ENCODE measurements around the gene NADSYN1.
A peak's percentile ranks its signal among the peaks of the same experiment; 100 is the strongest.
"Not testable (repeated sequence)": the region's sequence is repeated elsewhere in the genome, so short reads cannot be mapped to it uniquely, and the experiment has no call there.

NADSYN1 gene

DNA sequence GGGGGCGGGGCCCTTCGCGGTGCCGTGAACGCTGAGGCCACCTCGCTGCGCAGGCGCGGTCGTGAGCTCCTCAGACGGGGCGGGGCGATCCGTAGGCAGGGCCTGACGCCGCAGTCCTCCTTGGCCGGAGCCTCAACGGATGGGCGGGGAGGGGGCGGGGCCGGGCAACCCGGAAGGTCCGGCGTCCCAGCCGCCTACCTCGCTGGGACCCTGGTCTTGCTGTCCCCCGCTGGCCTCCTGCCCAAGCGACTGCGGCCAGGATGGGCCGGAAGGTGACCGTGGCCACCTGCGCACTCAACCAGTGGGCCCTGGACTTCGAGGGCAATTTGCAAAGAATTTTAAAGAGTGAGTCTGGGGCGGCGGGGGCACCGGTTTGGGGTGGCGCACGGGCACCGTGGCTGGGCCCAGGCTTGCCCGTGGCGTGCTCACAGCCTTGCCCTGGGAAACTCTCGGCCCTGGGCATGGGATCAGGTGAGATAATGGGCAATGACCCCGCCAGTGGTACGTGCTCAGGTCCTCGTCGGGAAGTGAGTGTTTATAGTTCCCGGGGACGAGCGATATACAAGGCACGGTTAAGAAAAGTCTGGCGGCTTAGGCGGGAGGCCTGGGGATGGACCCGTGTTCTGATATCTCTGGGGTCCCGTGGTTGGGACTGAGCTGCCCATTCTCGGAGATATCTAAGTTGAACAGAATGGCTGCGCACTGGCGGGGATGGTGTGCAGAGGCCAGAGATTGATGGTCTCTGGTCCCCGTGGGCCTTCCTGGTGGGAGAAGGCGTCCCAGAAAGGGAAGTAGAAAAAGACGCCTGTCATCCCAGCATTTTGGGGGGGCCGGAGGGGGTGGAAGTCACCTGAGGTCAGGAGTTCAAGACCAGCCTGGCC, at the start of gene NADSYN1:
Gene NADSYN1, plus strand, starts transcription at position 167 of the 881 bp plus-strand sequence. Its CDS starts 94 bp downstream, at position 261.
- DNase-seq: peak; percentile 95 to 96

DNA sequence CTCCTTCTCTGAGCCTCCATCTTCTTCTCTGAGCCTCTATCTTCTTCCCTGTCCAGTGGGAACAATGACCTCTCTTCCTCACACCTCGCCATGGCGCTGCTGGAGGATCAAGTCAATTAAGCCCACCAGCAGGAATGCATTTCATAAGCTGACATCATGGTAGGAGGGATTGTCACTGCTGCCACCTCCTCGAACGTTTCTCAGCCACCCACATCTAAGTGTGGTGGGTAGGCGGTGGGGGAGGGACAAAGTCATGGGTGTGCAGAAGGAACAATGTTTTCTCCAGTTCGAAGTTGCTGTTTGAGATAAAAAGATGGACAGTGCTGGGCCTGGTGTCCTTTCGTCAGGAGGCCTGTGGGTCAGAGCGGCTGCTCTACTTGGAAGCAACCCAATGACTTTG, 48.8 kb upstream of the NADSYN1 start:
- no peak for DNase-seq

DNA sequence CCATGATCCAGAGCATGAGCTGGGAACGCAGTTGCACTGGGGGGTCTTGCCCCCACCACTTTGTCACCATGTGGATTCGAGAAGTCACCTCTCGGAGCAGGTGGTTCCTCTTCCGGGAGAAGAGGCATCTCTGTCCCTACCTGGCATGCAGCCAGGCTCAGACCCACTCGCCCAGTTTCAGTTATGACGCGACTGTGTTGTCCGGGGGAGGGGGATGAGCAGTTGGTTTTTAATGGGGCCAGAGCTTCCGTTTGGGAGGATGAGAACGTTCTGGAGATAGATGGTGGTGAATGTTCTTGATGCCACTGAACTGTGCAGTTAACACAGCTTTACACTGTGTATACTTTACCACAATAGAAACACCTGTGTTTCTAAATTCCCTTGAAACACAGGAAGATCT, 46.3 kb upstream of the NADSYN1 start:
- no peak for DNase-seq

DNA sequence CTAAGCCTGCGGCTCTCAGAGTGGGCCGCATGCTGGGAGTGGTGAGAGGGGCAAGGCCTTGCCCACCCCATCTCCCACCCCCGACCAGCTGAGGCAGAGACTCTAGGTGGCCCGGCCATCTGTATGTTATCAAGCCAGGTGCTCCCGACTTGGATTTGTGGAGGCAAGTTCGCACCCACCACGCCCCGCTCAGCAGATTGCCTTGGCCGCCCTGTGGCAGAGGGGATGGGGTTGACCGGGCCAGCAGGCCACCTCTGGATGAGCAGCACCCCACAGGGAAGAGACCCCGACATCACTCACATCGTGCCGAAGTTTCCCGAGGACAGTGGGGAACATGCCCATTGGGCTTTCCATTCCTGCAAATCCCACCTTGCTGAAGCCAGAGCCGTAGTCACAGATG, 45.6 kb upstream of the NADSYN1 start:
- DNase-seq: no peak

DNA sequence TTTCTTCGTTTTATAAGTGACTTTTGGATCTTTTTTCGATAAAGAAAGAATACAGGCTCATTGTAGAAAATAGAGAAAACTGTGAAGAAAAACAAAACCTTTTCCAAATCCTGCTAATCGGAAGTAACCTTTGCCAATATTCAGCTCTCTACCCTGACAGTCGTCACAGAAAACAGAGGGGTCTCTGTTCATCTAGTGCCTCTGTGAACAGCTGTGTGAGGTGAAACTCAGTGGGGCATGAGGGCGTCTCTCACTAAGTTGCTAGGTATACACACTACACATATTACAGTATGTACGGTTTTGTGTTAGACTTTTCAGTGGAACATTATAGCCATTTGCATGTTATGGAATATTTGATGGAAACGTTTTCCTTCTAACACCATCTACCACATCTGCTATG, 44.2 kb upstream of the NADSYN1 start:
- DNase-seq: no peak

DNA sequence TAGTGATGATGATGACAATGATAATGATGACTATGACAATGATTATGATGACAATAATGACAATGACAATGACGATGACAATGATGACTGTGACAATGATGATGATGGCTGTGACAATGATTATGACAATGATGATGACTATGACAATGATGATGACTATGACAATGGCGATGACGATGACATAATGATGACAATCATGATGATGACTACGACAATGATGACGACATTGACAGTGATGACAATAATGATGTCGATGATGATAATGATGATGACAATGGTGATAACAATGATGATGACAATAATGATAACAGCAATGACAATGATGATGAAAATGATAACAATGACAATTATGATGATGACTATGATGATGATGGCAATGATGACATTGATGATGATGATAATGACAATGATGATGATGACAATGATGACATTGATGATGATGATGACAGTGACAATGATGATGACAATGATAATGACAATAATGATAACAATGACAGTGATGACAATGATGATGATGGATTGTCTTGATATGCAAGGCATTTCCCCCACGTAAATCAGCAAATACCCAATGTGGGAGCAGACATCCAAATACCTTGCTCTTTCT, 42.5 kb upstream of the NADSYN1 start:
- DNase-seq: no peak

DNA sequence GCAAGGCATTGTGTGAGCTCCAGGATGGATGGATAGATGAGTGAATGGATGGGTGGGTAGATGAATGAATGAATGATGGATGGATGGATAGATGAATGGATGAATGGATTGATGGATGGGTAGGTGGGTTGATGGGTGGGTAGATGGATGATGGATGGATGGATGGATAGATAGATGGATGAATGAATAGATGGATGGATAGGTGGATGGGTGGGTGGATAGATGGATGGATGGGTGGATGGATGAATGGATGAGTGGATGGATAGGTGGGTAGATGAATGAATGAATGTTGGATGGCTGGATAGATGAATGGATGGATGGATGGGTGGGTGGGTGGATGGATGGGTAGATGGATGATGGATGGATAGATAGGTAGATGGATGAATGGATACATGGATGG, 38.4 kb upstream of the NADSYN1 start:
- no peak for DNase-seq

DNA sequence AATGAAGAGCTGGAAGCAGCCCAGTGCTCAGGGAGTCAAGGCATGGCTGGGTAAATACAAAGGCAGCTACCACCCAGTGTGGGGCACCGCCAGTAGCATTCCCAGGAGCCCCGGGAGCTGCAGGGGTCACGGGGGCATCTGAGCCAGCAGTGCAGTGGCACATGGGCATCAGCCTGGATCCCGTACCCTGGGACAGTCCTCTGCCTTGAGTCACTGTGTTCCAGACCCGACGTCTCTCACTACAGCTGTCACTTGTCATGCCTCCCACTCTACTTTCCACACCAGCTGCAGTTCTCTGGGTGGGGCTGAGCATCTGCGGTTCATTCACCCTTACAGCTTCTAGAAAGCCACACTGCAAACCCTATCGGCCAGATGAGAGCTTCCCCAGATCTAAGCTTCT, 34.4 kb upstream of the NADSYN1 start:
- DNase-seq: no peak

DNA sequence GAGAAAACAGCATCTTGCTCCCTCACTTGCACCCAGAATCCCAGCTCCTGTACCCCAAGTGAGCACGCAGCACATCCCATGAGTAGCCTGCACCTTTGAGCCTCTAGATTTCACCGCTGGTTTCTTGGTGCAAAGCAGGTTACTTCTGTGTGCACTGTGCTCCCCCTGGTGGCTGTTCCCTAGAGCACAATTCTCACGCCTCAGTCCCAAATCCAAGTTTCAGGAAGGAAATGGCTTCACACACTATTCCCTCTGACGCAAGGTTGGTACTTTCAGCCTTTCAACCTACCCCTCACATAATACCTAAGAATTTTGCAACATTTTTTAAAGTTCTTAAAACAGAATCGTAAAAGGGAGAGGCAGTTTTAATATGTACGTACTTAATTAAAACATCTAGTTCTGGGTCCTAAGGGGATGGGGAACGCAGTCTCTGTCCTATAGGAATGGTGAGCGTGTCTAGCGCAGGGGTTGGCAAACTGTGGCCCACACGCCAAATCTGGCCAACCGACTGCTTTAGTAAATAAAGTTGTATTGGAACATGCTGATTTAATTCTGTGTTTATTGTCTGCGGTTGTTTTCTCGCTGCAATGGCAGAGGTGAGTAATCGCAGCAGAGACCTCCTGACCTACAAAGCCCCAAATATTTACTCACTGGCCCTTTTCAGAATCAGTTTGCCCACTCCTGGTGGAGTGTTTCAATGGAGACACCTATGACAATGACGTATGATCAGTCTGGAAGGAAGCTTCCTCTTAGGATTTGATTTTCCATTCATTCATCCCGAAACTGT, 32.4 kb upstream of the NADSYN1 start:
- DNase-seq: peak in 1 of 2 experiments; percentile 30

DNA sequence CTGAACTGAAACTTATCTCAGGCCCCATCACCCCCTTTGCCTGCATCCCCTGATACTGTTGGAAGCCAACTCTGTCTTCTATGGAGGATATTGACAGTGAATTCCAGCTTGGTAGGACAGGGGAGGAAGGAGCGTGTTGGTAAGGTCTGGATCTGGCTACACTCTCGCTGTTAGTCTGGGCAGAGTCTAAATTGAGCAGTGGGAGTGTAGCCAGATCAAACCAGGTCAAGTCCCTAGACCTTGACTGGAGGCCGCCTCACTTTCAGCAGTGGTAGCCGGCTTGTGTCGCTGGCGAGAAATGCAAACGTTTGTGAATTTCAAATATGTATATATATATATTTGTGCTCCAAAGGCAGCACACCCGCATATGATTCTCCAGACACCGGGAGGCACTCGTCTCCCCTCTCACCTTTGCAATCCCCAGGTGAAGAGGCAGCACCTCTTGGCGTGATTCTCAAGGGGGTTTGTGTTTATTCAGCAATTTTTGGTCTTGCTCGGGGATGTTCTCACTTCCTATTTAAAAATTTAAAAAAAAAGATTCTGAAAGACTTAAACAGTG, 31.5 kb upstream of the NADSYN1 start:
- no peak for DNase-seq

DNA sequence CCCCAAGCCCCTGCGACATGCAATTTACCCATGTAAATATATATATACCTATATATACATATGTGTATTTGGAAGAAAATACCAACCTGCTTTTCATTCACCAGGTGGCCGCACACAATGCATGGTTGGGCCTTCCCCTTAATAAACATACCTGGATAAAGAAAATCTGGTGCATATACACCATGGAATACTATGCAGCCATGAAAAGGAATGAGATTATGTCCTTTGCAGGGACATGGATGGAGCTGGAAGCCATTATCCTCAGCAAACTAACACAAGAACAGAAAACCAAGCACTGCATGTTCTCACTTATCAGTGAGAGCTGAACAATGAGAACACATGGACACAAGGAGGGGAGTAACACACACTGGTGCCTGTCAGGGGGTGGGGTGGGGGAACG, 30.7 kb upstream of the NADSYN1 start:
- DNase-seq: not testable (repeated sequence)

DNA sequence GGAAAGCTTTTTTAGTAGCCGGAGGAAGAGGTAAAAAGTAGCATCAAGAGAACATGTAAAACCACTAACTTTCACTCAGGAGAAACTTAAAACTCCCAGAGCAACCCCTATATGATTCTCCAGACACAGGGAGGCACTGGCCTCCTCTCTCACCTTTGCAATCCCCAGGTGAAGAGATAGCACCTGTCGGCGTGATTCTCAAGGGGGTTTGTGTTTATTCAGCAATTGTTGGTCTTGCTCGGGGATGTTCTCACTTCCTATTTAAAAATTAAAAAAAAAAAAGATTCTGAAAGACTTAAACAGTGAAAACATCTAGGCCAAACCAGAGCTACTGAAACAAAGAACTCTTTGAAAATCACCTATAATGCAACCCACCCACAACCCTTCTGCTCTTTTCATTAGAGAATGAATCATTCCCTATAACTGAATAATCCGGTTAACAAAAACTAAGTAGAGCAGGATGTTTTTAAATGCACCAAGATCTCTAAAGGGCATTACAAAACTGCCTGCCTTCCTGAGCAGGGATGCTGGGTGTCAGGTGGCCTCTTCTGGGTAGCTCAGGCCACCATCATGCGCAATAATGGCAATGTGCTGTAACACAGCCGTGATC, 29.7 kb upstream of the NADSYN1 start:
- DNase-seq: no peak

DNA sequence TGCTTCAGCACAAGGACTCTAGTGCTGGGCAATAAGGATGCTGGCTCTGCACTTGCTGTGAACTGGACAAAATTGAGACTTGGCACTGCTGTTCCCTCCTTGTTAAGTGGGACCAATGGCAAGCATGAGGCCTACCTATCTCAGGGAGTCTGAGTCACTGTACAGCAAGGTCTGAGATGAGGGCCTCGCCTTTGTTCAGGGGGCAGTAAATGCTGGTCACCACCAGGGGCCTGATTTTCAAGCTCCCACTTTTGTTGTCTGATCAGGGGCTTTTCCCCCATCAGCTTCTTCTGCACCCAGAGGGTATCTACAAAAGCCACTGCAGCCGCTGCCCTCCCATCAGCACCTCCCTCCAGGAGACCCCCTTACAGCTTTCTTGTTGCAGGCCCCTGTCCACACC, 27.6 kb upstream of the NADSYN1 start:
- DNase-seq: no peak

DNA sequence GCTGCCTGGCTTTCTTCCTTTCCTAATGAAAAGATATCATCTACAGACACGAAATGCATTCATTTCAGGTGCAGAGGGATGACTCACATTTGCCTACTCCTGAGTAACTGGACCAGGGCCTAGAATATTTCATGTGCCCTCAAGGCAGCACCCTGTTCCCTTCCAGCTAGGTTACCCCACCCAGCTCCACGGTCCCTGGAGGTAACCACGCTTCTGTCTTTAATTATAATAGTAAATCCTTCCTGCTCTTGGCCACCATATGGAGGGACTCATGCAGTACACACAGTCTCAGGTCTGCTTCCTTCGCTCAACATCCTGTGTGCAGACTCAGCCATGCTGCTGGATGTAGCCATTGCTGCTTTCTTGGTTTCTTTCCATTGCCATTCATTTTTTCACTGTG, 27.1 kb upstream of the NADSYN1 start:
- DNase-seq: peak in 1 of 2 experiments; percentile 19

DNA sequence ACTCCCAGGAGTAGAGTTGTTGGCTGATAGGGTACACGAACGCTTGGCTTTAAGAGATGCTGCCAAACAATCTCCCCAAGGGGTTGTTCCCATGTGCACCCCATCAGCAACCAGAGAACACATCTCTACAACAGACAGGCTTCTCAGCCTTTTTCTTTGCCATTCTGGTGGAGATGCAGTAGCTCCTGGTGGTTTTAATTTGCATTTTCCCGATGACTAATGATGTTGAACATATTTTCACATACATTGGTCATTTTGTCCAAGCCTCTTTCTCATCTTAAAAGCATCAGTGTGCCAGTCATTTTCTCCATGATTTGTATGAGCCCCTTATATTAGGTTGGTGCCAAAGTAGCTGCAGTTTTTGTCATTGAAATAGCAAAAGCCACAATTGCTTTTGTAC, 26.6 kb upstream of the NADSYN1 start:
- DNase-seq: no peak

DNA sequence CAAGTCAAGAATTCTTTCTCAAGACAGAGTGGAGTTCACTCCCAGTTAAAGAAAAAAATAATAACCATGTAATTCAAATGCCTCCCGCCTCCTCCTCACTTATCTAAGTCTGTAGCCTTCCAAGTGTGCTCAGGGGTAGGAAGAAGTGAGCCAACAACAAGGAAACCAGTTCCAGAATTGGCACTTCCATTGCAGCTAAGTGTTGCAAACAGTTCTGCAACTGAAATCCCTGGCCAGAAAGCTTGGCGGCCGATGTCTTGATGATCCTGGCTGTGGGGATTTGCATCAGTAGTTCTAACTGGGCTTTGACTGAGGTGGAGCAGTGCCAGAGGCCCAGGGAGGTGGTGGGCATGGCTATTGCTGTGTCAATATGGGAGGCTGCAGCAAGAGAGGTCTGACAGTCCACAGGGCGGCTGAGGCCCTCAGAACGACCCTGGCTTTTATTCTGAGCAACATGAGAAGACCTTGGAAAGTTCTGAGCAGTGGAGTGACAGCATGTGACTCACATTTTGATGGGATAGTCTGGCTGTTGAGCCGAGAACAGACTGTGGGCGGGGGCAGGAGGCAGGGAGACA, 24.1 kb upstream of the NADSYN1 start:
- no peak for DNase-seq

DNA sequence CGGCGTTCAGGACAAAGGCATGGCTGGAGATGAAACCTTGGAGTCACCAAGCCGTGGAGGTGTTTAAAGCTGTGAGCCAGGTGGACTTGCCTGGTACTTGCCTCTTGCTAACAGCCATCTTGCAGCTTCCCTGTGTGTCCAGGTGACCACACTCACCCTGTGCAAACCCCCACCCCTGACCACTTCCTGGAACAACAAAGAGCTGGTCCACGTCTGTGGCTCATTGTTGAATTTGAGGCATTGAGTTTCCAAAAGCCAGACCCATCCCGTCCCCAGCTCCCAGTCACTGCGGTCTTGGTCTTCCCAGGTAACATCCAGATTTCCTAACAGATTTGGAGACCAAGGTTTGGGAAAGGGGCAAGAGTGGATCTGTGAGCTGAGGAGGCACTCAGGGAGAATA, 23.3 kb upstream of the NADSYN1 start:
- DNase-seq: no peak

DNA sequence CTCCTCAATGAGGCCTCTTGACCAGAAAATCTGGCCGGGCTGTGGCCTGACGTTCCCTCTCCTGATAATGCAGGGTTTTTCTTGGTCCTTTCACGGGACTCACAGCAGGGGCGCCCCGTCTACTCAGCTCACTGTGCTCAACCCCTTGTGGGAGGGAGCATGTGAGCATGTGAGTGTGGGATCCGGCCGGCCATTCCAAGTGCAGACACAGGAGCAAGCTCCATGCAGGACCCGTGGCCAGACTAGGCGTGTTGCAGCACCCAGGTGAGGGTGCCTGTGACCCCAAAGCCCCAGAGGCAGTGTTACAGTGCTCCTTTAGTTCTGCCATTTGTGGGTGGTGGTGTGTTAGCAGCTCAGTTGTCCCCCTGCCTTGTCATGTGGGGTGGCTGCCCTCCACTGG, 22.8 kb upstream of the NADSYN1 start:
- no peak for DNase-seq

DNA sequence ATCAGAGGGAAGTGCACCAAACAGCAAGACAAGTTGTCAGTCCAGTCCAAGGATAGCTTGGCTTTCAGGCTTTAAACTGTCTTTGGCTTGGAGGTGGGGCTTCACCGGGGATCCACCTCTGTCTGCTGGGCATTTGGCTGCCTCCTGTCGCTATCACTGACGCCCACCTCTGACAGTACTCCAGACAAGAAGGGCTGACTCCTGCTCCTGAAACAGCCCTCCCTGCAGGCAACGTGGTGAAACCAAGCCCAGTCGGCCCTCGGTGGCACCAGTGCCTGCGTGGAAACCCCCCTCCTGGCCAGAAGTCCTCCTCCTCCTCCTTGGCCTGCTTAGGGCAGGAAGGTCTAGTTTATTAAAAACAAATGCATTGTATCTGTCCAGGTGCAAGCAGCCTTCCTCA, 21.7 kb upstream of the NADSYN1 start:
- no peak for DNase-seq

DNA sequence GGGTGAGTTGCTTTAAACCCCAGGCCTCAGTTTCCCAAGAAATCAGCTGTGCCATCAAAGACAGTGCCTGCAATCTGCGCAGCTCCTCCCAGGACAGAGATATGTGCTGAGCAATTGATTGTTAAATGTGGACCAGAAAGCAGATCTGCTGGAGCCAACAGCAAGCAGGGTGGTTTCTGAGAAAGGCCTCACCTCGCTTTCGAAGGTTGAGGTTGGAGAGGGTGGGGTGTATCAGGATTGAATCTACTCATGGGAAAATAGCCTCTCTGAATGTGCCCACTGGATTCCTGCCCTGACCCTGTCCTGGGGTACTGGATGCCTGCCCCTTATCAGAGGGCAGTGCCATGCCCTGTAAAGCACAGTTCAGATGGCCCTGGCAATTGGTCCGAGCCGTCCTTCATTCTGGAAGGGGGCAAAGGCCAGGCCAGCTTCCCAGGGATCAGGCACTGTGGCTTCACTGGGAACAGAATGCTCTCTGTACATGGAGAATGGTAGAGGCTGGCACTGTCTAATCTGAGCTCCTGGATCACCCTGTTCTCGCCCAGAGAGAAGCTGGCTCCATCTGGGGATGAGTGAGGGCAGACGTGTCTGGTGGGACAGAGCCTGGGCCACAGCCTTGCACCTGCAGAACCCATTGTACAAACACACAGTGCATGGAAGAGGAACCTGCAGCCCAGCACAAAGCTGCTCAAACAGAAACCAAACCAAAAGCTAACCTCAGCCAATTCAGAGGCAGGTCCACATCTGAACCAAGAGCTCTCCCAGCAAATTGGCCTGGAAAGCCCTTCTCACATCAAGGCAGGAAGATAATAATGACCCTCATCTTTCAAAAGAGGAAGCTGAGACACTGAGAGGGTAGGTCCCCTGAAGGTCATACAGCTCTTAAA, 20.0 kb upstream of the NADSYN1 start:
- DNase-seq: no peak

DNA sequence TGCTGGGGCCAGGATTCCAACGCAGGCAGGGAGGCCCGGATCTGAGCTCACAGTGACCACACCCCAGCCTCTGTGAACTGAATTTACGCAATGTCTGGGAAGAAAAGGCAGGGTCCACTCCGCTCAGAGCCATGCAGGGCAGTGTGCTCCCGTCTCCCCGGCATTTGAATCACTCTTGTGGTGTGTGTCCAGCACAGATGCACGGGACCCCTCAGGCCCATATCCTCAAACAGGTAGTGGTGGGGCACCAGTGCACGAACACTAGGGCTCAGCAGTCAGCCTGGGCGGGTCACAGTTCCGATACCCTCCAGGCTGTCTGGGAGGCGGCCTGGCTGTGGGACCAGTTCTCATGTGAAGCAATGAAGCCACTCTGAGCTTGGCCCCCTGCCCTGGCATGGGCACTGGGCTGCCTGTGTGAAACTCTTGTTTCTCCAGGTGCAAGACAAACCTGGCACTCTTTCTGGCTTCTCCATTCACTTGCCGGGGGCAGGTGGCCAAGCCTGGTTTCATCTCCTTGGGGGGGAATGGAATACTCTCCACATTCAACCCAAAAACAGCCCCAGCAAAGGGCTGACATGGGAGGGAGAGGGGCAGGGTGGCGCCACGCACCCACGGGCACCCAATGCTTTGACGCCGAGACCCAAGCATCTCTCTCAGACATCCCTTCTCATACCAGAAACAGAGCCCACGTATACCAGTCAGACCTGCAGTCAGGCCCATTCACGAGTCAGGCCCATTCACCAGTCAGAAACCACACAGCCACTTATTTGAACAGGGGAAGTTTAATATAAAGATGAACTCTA, 19.2 kb upstream of the NADSYN1 start:
- no peak for DNase-seq
